PC-3 (cell line): ENCODE measurements around the gene CHD5.

Experiments used
- CTCF ChIP-seq: fragments of 300-600 bp; sonication (generic); conservative IDR thresholded peaks from 2 replicates; pipeline ENCODE4 v1.5.1; 2017; ENCODE audit warnings: antibody characterized with exemption, low read depth, mild to moderate bottlenecking, low read length
- EZH2 ChIP-seq: fragments of 300-600 bp; sonication (generic); IDR thresholded peaks from one replicate; pipeline ENCODE4 v1.6.1; 2017; ENCODE audit warnings: antibody characterized with exemption, mild to moderate bottlenecking, low read length; ENCODE audit not compliant: unreplicated experiment
- EZH2phosphoT487 ChIP-seq: fragments of 300-600 bp; sonication (generic); IDR thresholded peaks from 2 replicates; pipeline ENCODE4 v1.6.1; 2018; ENCODE audit warnings: mild to moderate bottlenecking, antibody characterized with exemption, low read length, borderline replicate concordance

GRCh38 chr1:6220236-6220635 lies 40.1 kb upstream of the CHD5 start:
- no peak for TF ChIP-seq CTCF
- no peak for TF ChIP-seq EZH2phosphoT487
- no peak for TF ChIP-seq EZH2
